ENCODE data around the gene STAT3.

STAT3 gene

DNA sequence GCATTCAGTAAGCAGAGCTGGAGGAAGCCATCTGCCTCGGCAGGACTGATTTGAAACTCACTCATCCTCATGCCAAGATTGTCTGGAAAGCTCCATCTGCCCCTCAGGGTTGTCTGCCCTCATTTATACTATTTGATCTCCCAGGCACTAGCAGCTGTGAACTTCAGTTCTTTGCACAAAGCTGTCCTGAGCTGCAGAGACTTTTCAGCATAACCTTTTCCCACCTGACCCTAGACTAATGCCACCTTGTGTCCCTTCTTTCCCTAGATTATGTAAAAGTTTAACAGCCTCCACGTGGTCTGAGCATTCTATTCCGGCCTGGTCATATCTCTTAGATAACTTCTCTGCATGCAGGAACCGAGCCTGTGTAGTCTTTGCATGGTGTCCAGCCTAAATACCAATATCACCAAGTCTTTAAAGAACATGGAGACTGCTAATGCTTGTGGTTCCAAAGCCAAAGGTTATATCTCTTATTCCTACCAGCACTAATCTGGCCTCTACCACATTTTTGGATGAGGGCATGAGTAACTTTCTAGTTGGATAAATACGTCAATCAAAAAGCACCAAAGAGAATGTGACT lies 70.9 kb downstream of the STAT3 start:
- H3K4me3 ChIP-seq: no peak overlapping the region
- TF ChIP-seq, protein P1, sequence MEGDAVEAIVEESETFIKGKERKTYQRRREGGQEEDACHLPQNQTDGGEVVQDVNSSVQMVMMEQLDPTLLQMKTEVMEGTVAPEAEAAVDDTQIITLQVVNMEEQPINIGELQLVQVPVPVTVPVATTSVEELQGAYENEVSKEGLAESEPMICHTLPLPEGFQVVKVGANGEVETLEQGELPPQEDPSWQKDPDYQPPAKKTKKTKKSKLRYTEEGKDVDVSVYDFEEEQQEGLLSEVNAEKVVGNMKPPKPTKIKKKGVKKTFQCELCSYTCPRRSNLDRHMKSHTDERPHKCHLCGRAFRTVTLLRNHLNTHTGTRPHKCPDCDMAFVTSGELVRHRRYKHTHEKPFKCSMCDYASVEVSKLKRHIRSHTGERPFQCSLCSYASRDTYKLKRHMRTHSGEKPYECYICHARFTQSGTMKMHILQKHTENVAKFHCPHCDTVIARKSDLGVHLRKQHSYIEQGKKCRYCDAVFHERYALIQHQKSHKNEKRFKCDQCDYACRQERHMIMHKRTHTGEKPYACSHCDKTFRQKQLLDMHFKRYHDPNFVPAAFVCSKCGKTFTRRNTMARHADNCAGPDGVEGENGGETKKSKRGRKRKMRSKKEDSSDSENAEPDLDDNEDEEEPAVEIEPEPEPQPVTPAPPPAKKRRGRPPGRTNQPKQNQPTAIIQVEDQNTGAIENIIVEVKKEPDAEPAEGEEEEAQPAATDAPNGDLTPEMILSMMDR (IDR thresholded peaks at IDR 0.05): no peak
- DNase-seq (ENCODE audit: low spot score): no peak
- H3K27ac ChIP-seq: no peak overlapping the region

DNA sequence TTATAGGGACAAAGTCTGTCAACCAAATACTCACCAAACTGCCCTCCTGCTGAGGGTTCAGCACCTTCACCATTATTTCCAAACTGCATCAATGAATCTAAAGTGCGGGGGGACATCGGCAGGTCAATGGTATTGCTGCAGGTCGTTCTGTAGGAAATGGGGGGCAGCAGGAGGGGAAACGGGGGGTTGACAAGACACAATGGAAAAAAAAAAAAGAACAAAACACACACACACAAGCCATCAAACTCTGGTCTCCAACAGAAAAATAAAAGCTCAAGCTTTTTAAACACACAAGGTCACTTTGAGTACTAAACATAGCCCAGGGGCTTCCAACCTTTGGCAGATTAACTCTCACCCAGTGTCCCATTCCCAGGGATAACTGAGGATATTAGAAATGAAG lies 71.5 kb downstream of the STAT3 start:
- Histone ChIP-seq H3K4me3 (no peak overlapping the region), H3K27ac (no peak overlapping the region)
- DNase-seq (ENCODE audit: low spot score): no peak
- TF ChIP-seq, protein P1 (IDR thresholded peaks at IDR 0.05): no peak

- TF ChIP-seq, protein P1 (IDR thresholded peaks at IDR 0.05): no peak
- no peak for DNase-seq (ENCODE audit: low spot score)
- Histone ChIP-seq H3K4me3 (no peak overlapping the region), H3K27ac (no peak overlapping the region)
Measured at GRCh38 chr17:42315402-42316156, 72.7 kb downstream of the STAT3 start.

DNA sequence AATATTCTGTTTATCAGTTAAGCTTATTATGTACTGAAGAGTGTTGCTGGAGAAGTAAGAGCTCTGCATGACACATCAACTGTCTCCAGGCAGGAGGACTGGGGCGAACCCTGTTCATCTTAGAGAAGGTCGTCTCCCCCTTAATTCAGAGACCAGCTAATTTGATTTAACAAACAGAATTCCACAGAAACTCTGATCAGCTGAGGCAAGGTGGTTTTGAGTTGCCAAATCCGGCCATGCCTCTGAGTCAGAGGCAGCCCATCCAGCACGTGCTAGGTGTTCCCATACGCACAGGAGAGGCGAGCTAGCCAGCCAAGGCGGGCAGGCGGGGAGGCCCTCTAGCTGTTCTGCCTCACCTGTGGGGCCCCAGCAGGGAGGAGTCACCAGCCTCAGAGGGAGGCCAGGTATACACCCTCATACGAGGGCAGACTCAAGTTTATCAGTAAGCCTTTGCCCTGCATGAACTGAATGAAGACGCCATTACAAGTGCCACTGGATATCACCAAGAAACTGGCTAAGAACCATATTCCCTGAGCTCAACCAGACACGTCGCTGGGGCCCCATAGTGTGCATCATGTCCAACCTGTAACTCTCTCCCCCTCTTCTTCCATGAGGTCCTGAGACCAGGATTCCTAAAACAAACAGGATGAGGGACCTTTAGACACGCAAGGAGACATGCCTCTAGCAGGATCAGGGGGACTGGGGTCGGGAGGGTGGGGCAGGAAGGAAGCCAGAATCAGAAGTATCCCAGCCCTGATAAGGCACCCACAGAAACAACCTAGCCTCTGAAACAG lies 74.3 kb downstream of the STAT3 start:
- Histone ChIP-seq H3K4me3 (no peak overlapping the region), H3K27ac (peak overlapping the region in 1 of 2 donors; percentile 6)
- TF ChIP-seq, protein P1 (IDR thresholded peaks at IDR 0.05): no peak
- no peak for DNase-seq (ENCODE audit: low spot score)

DNA sequence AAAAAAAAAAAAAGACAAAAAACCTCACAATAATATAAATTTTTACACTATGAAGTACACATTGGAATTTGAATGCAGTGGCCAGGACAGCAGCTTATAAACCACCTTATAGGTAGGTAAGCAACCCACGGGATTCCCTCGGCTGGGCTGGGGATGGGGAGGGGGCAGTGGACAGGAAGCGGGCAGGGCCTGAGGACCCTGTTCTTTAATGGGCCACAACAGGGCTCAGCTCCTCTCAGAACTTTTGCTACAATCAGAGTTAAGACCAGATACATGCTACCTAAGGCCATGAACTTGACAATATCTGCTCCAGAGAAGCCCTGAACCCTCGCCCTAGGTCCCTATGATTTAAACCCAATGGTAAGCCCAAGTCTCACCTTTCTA lies 74.9 kb downstream of the STAT3 start:
- TF ChIP-seq, protein P1 (IDR thresholded peaks at IDR 0.05): no peak
- H3K27ac ChIP-seq: no peak overlapping the region
- DNase-seq (ENCODE audit: low spot score): no peak
- H3K4me3 ChIP-seq: no peak overlapping the region

- peak overlapping the region; percentile 44 for H3K4me3 ChIP-seq
- H3K27ac ChIP-seq: peak overlapping the region; percentile 72 to 86
- TF ChIP-seq, protein P1 (IDR thresholded peaks at IDR 0.05): peak; percentile 36
Measured at GRCh38 chr17:42312285-42313130, 75.7 kb downstream of the STAT3 start.

More at GRCh38 chr17:42312285-42313130, 75.7 kb downstream of the STAT3 start:
- DNase-seq (ENCODE audit: low spot score): peak; percentile 88

Data from coronary artery (tissue), 2 donors.